ENCODE results near the gene TUBGCP3. TPM values are rescaled to one million over a fixed set of nuclear protein-coding genes. Genes with fewer than 3 reads are reported as not detected.
"Not testable (repeated sequence)": the region's sequence is repeated elsewhere in the genome, so short reads cannot be mapped to it uniquely, and the experiment has no call there.

TUBGCP3 gene
- total RNA-seq, 3 donors from 2014 or later (not counting 1 experiment from before 2014, with no cell fraction given), result 43.0 to 57.9 (median 53.6) TPM

- H3K4me1 ChIP-seq (ENCODE audit: control insufficient read depth, insufficient read depth, low read length), result peaks cover 11% of the 10 kb centered on the region
- Mint-ChIP-seq H3K4me3 (no peak overlapping the region), H3K9me3 (no peaks in the 10 kb centered on the region), H3K36me3 (peaks cover 23% of the 10 kb centered on the region), H3K27ac (peak overlapping the region; percentile 26 to 80), H3K27me3 (ENCODE audit: low read depth in 2 of 2) (no peaks in the 10 kb centered on the region), H3K4me1 (peaks cover 19 to 23% of the 10 kb centered on the region in 2 donors)
- H3K36me3 ChIP-seq (ENCODE audit: control insufficient read depth, insufficient read depth, low read length), result peaks cover 73% of the 10 kb centered on the region
- H3K4me3 ChIP-seq (ENCODE audit: low read length), result no peak overlapping the region
- no peak for TF ChIP-seq CTCF (IDR thresholded peaks at IDR 0.05)
- H3K27ac ChIP-seq (ENCODE audit: low read length), result no peak overlapping the region
- DNase-seq (no peak), ATAC-seq (peak in 2 of 3 donors; percentile 77 to 87)
- H3K27me3 ChIP-seq (ENCODE audit: control insufficient read depth, insufficient read depth, low read length), result no peaks in the 10 kb centered on the region
- 67% methylated on average over 7 of the region's 7 CpGs for WGBS (ENCODE audit: insufficient coverage)
- intact Hi-C loops (cut with micrococcal nuclease), result no loop called here
- no peaks in the 10 kb centered on the region for H3K9me3 ChIP-seq (ENCODE audit: control insufficient read depth, insufficient read depth, low read length)
These were observed 33.6 kb downstream of the TUBGCP3 start for GRCh38 chr13:112554214-112554850.

DNA sequence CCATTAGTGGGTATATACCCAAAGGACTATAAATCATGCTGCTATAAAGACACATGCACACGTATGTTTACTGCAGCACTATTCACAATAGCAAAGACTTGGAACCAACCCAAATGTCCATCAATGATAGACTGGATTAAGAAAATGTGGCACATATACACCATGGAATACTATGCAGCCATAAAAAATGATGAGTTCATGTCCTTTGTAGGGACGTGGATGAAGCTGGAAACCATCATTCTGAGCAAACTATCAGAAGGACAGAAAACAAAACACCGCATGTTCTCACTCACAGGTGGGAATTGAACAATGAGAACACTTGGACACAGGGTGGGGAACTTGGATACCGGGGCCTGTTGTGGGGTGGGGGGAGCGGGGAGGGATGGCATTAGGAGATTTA is 39.0 kb downstream of the TUBGCP3 start:
- H3K36me3 ChIP-seq (ENCODE audit: control insufficient read depth, insufficient read depth, low read length), result peaks cover 58% of the 10 kb centered on the region

DNA sequence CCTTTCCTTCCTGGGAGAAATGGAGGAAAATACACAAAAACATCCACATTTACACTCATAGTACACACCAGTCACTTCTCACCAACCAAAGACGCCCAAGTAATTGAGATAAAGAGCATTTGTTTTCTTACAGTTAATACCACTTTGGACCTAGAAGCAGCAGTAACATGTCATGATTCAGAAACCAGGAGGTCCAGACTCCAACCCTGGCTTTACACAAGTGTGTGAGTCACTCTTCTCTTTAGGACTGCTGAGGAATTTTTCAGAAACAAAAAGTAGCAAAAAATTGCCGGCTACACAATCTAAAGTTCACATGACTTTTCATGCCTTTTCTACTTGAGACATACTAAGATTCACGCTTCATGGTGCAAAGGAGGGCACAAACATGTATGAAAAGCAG is 42.1 kb downstream of the TUBGCP3 start:
- Histone ChIP-seq H3K9me3 (ENCODE audit: control insufficient read depth, insufficient read depth, low read length) (no peaks in the 10 kb centered on the region), H3K4me3 (ENCODE audit: low read length) (no peak overlapping the region), H3K27me3 (ENCODE audit: control insufficient read depth, insufficient read depth, low read length) (no peaks in the 10 kb centered on the region), H3K4me1 (ENCODE audit: control insufficient read depth, insufficient read depth, low read length) (no peaks in the 10 kb centered on the region), H3K36me3 (ENCODE audit: control insufficient read depth, insufficient read depth, low read length) (peaks cover 37% of the 10 kb centered on the region), H3K27ac (ENCODE audit: low read length) (no peak overlapping the region)
- WGBS (ENCODE audit: insufficient coverage), result 93% methylated on average over 3 of the region's 3 CpGs
- intact Hi-C loops (cut with micrococcal nuclease), result no loop called here
- DNase-seq, result no peak
- H3K36me3 Mint-ChIP-seq, result peaks cover 21% of the 10 kb centered on the region
- peak overlapping the region in 1 of 2 donors; percentile 26 for H3K27ac Mint-ChIP-seq
- ATAC-seq, result no peak
- H3K27me3 Mint-ChIP-seq (ENCODE audit: low read depth in 2 of 2), result no peaks in the 10 kb centered on the region
- no peaks in the 10 kb centered on the region for H3K9me3 Mint-ChIP-seq
- H3K4me3 Mint-ChIP-seq, result no peak overlapping the region
- peaks cover 0 to 11% of the 10 kb centered on the region in 2 donors for H3K4me1 Mint-ChIP-seq
- TF ChIP-seq CTCF (IDR thresholded peaks at IDR 0.05), result no peak

More for the DNA sequence above, 39.0 kb downstream of the TUBGCP3 start:
- H3K27ac Mint-ChIP-seq; H3K27me3 Mint-ChIP-seq (ENCODE audit: low read depth in 2 of 2); H3K4me3 Mint-ChIP-seq; H3K4me3 ChIP-seq (ENCODE audit: low read length); H3K4me1 ChIP-seq (ENCODE audit: control insufficient read depth, insufficient read depth, low read length); H3K9me3 Mint-ChIP-seq; intact Hi-C loops (cut with micrococcal nuclease); DNase-seq; ATAC-seq; H3K27me3 ChIP-seq (ENCODE audit: control insufficient read depth, insufficient read depth, low read length); H3K9me3 ChIP-seq (ENCODE audit: control insufficient read depth, insufficient read depth, low read length); H3K27ac ChIP-seq (ENCODE audit: low read length): not testable (repeated sequence)
- Mint-ChIP-seq H3K36me3 (peaks cover 29% of the 10 kb centered on the region), H3K4me1 (peaks cover 11 to 19% of the 10 kb centered on the region in 2 donors)
- 100% methylated on average over 3 of the region's 5 CpGs for WGBS (ENCODE audit: insufficient coverage)

GRCh38 chr13:112532837-112533745 is 54.9 kb downstream of the TUBGCP3 start:
- intact Hi-C loops (cut with micrococcal nuclease), result no loop called here
- no peak overlapping the region for H3K27ac ChIP-seq (ENCODE audit: low read length)
- no peaks in the 10 kb centered on the region for H3K4me1 ChIP-seq (ENCODE audit: control insufficient read depth, insufficient read depth, low read length)
- no peaks in the 10 kb centered on the region for H3K9me3 ChIP-seq (ENCODE audit: control insufficient read depth, insufficient read depth, low read length)
- H3K27ac Mint-ChIP-seq, result no peak overlapping the region
- peaks cover 5 to 7% of the 10 kb centered on the region in 2 donors for H3K4me1 Mint-ChIP-seq
- no peak for TF ChIP-seq CTCF (IDR thresholded peaks at IDR 0.05)
- H3K36me3 Mint-ChIP-seq, result no peaks in the 10 kb centered on the region
- WGBS (ENCODE audit: insufficient coverage), result 71% methylated on average over 12 of the region's 13 CpGs
- no peak overlapping the region for H3K4me3 ChIP-seq (ENCODE audit: low read length)
- ATAC-seq, result peak in 2 of 3 donors; percentile 14 to 78
- no peaks in the 10 kb centered on the region for H3K9me3 Mint-ChIP-seq
- no peaks in the 10 kb centered on the region for H3K27me3 Mint-ChIP-seq (ENCODE audit: low read depth in 2 of 2)
- no peaks in the 10 kb centered on the region for H3K27me3 ChIP-seq (ENCODE audit: control insufficient read depth, insufficient read depth, low read length)
- no peaks in the 10 kb centered on the region for H3K36me3 ChIP-seq (ENCODE audit: control insufficient read depth, insufficient read depth, low read length)
- DNase-seq, result peak in 1 of 2 donors; percentile 39
- H3K4me3 Mint-ChIP-seq, result no peak overlapping the region
